T-cell (primary cell): ENCODE data around the gene SLC47A1. TPM values are rescaled to one million over a fixed set of nuclear protein-coding genes. Genes with fewer than 3 reads are reported as not detected.

Experiments
- ATAC-seq, 4 experiments: fragments of 200-7000 bp in 3 of 4; fragments of 150-1000 bp in 1 of 4; cut with Tn5 transposase; replicated peaks in 1 of 4; 1 replicate in 3 of 4; 2 replicates in 1 of 4; pipeline ENCODE4 v1.10.0; 2021; ENCODE audit warnings: moderate library complexity in 3 of 4, mild to moderate bottlenecking in 2 of 4, moderate number of reproducible peaks in 1 of 4
- CTCF ChIA-PET, 2 donors: fragments of 300-600 bp; sonication (Branson Sonifier 250); formaldehyde crosslinking; loops; one replicate each; lab custom pipeline; 2022; ENCODE audit warnings: antibody characterized with exemption in 2 of 2; lab: Charles Lee
- POLR2A ChIA-PET, 2 donors: fragments of 300-600 bp; sonication (Branson Sonifier 250); formaldehyde crosslinking; loops; one replicate each; lab custom pipeline; 2022; ENCODE audit warnings: antibody characterized with exemption in 2 of 2; lab: Charles Lee
- DNase-seq, 35 experiments: peaks; one replicate each; pipeline versions ENCODE4 v3.0.0 to v3.0.0-alpha.2; 2013 to 2023
- H3K27ac ChIP-seq: one replicate; pipeline ENCODE4 v1.5.1; 2013; ENCODE audit warnings: low read length
- H3K27me3 ChIP-seq, 2 experiments: replicated peaks in 1 of 2; 1 replicate in 1 of 2; 2 replicates in 1 of 2; pipeline versions ENCODE4 v1.6.1 to v1.7.0; 2013; ENCODE audit warnings: low read length in 1 of 2, mixed read lengths in 1 of 2; ENCODE audit not compliant: control insufficient read depth in 2 of 2, insufficient read depth in 2 of 2; ENCODE audit errors: extremely low read depth in 1 of 2
- H3K36me3 ChIP-seq, 2 donors: 1 replicate in 1 of 2; 2 replicates in 1 of 2; pipeline versions ENCODE4 v1.6.1 to v1.7.0; 2013; ENCODE audit warnings: low read length in 1 of 2; ENCODE audit not compliant: control insufficient read depth in 2 of 2, insufficient read depth in 1 of 2; ENCODE audit errors: extremely low read depth in 1 of 2
- H3K4me1 ChIP-seq, 2 experiments: 1 replicate in 1 of 2; 2 replicates in 1 of 2; pipeline versions ENCODE4 v1.6.1 to v1.7.0; 2013; ENCODE audit warnings: low read length in 2 of 2, mixed read lengths in 1 of 2; ENCODE audit not compliant: insufficient read depth in 2 of 2, control insufficient read depth in 1 of 2; ENCODE audit errors: extremely low read depth in 1 of 2
- H3K4me3 ChIP-seq, 2 donors: 1 replicate in 1 of 2; 2 replicates in 1 of 2; pipeline versions ENCODE4 v1.5.1 to v1.7.0; 2013; ENCODE audit warnings: mild to moderate bottlenecking in 2 of 2, low read length in 1 of 2, moderate library complexity in 1 of 2; ENCODE audit not compliant: control insufficient read depth in 1 of 2; ENCODE audit errors: extremely low read depth in 1 of 2
- H3K9me3 ChIP-seq: 2 replicates; pipeline ENCODE4 v1.7.0; 2013
- H3K27ac Mint-ChIP-seq, 2 donors: one replicate each; pipeline ENCODE4 v1.8.0; 2020 to 2021; ENCODE audit warnings: mild to moderate bottlenecking in 2 of 2, mixed read lengths in 2 of 2
- H3K27me3 Mint-ChIP-seq, 2 donors: one replicate each; pipeline ENCODE4 v1.8.0; 2021 to 2022; ENCODE audit warnings: mixed read lengths in 2 of 2
- H3K36me3 Mint-ChIP-seq: one replicate; pipeline ENCODE4 v1.8.0; 2021; ENCODE audit warnings: mixed read lengths
- H3K4me1 Mint-ChIP-seq, 3 donors: one replicate each; pipeline ENCODE4 v1.8.0; 2020 to 2022; ENCODE audit warnings: mixed read lengths in 3 of 3, mild to moderate bottlenecking in 1 of 3
- H3K4me3 Mint-ChIP-seq, 3 donors: one replicate each; pipeline ENCODE4 v1.8.0; 2020 to 2022; ENCODE audit warnings: mild to moderate bottlenecking in 3 of 3, mixed read lengths in 3 of 3, moderate library complexity in 3 of 3
- H3K9me3 Mint-ChIP-seq, 3 donors: one replicate each; pipeline ENCODE4 v1.8.0; 2020 to 2022; ENCODE audit warnings: mixed read lengths in 3 of 3
- WGBS: methylation state at CpG from one replicate; pipeline ENCODE4 v1.1.5; 2013; ENCODE audit warnings: missing lambda C conversion rate; ENCODE audit not compliant: insufficient coverage; 5-methylcytosine and 5-hydroxymethylcytosine counted together
- total RNA-seq, 35 experiments: library from RNA in 6 of 35; stranded (reverse) in 6 of 35; fragments of 120-200 nt in 1 of 35; gene quantifications; one replicate each; pipeline versions ENCODE4 v1.2.1 to v1.2.4 and lab custom pipeline; 2013 to 2026

Gene SLC47A1
- total RNA-seq, 5 donors from 2014 or later (not counting 1 experiment from before 2014, with no cell fraction given) = 0.10 to 0.66 (median 0.31) TPM; not detected in 1

DNA sequence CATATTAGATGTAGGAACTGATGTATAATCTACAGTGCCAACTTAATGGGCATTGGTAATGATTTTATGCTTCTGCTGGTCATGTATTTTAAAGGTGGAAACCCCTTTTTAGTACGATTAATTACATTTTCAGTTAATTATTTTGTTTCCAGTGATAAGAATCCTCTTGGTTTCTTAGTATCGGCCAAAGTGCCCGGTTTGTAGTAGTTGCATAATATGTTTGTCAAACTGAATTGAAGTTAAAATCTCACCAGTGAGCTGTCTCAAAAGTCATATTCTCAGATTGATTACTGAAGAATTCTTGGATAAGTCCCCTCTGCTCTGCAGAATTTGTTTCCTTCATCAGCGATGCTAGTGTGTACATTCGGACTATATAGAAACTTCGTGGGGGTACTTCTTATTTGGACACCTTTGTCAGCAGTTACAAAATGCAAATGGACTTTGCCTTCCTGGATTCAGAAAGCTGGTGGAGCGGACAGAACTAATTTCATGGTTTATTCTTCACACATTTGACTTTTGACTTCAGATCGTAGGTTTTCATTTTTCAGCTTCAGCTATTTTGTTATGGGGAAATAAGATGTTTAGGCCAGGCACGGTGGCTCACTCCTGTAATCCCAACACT is 28.2 kb downstream of the SLC47A1 start:
- DNase-seq = no peak
- H3K36me3 ChIP-seq = no peaks in the 10 kb centered on the region
- H3K4me1 ChIP-seq = no peaks in the 10 kb centered on the region
- no peak overlapping the region for H3K4me3 ChIP-seq
- 89% methylated on average over 4 of the region's 9 CpGs for WGBS
- POLR2A ChIA-PET = interaction anchor here in 1 of 2 donors (0.6 kb wide), 1 partner anchor 38 kb away, joined by 8 read pairs; no protein-coding TSS in a partner anchor
- H3K27ac Mint-ChIP-seq = no peak overlapping the region
- no peak for ATAC-seq
- H3K4me1 Mint-ChIP-seq = no peaks in the 10 kb centered on the region
- no peak overlapping the region for H3K4me3 Mint-ChIP-seq
- H3K9me3 ChIP-seq = no peaks in the 10 kb centered on the region
- H3K36me3 Mint-ChIP-seq = no peaks in the 10 kb centered on the region
- H3K27me3 ChIP-seq = peaks cover 0 to 18% of the 10 kb centered on the region in 2 experiments
- peaks cover 8 to 20% of the 10 kb centered on the region in 2 donors for H3K27me3 Mint-ChIP-seq
- peaks cover 0 to 4% (median 4%) of the 10 kb centered on the region in 3 donors for H3K9me3 Mint-ChIP-seq
- H3K27ac ChIP-seq = no peak overlapping the region
- CTCF ChIA-PET = no interaction called here

- Mint-ChIP-seq H3K4me1 (peaks cover 0 to 6% (median 5%) of the 10 kb centered on the region in 3 donors), H3K4me3 (no peak overlapping the region), H3K36me3 (no peaks in the 10 kb centered on the region), H3K9me3 (no peaks in the 10 kb centered on the region), H3K27me3 (peaks cover 5 to 10% of the 10 kb centered on the region in 2 donors), H3K27ac (no peak overlapping the region)
- ChIA-PET POLR2A (no interaction called here), CTCF (no interaction called here)
- Histone ChIP-seq H3K4me3 (no peak overlapping the region), H3K9me3 (no peaks in the 10 kb centered on the region), H3K27me3 (peaks cover 0 to 13% of the 10 kb centered on the region in 2 experiments), H3K36me3 (no peaks in the 10 kb centered on the region), H3K27ac (no peak overlapping the region), H3K4me1 (no peaks in the 10 kb centered on the region)
- ATAC-seq = no peak
- no peak for DNase-seq
- 94% methylated on average over 4 of the region's 15 CpGs for WGBS
Observed at GRCh38 chr17:19565817-19566575, 32.3 kb downstream of the SLC47A1 start.

- DNase-seq (no peak), ATAC-seq (no peak)
- H3K27me3 Mint-ChIP-seq = peaks cover 0 to 5% of the 10 kb centered on the region in 2 donors
- H3K4me1 Mint-ChIP-seq = peaks cover 0 to 6% (median 5%) of the 10 kb centered on the region in 3 donors
- no peaks in the 10 kb centered on the region for H3K9me3 ChIP-seq
- no peaks in the 10 kb centered on the region for H3K9me3 Mint-ChIP-seq
- H3K27me3 ChIP-seq = peaks cover 0 to 10% of the 10 kb centered on the region in 2 experiments
- H3K4me3 Mint-ChIP-seq = no peak overlapping the region
- CTCF ChIA-PET = interaction anchor here in 1 of 2 donors (0.6 kb wide), 1 partner anchor 51 kb away, joined by 8 read pairs; no protein-coding TSS in a partner anchor
- no peaks in the 10 kb centered on the region for H3K4me1 ChIP-seq
- POLR2A ChIA-PET = interaction anchor here in 1 of 2 donors (0.6 kb wide), 1 partner anchor 24 kb away, joined by 3 read pairs; no protein-coding TSS in a partner anchor
- no peak overlapping the region for H3K27ac ChIP-seq
- H3K27ac Mint-ChIP-seq = no peak overlapping the region
- no peaks in the 10 kb centered on the region for H3K36me3 Mint-ChIP-seq
- 81% methylated on average over 20 of the region's 23 CpGs for WGBS
- no peaks in the 10 kb centered on the region for H3K36me3 ChIP-seq
- H3K4me3 ChIP-seq = no peak overlapping the region
Observed at GRCh38 chr17:19567216-19568015, 33.8 kb downstream of the SLC47A1 start.

GRCh38 chr17:19568016-19568350 is 34.3 kb downstream of the SLC47A1 start:
- DNase-seq (no peak), ATAC-seq (no peak)
- Mint-ChIP-seq H3K4me3 (no peak overlapping the region), H3K27ac (no peak overlapping the region), H3K36me3 (no peaks in the 10 kb centered on the region), H3K9me3 (no peaks in the 10 kb centered on the region), H3K4me1 (peaks cover 0 to 6% (median 5%) of the 10 kb centered on the region in 3 donors), H3K27me3 (no peaks in the 10 kb centered on the region)
- no peak overlapping the region for H3K27ac ChIP-seq
- ChIA-PET POLR2A (interaction anchor here in 1 of 2 donors (0.6 kb wide), 1 partner anchor 24 kb away, joined by 3 read pairs; no protein-coding TSS in a partner anchor), CTCF (no interaction called here)
- H3K4me3 ChIP-seq = no peak overlapping the region
- H3K27me3 ChIP-seq = peaks cover 0 to 10% of the 10 kb centered on the region in 2 experiments
- H3K9me3 ChIP-seq = no peaks in the 10 kb centered on the region
- WGBS = 88% methylated on average over 1 of the region's 1 CpG
- H3K4me1 ChIP-seq = no peaks in the 10 kb centered on the region
- no peaks in the 10 kb centered on the region for H3K36me3 ChIP-seq

GRCh38 chr17:19569785-19570543 is 36.3 kb downstream of the SLC47A1 start:
- Histone ChIP-seq H3K4me3 (no peak overlapping the region), H3K27me3 (peaks cover 0 to 10% of the 10 kb centered on the region in 2 experiments), H3K4me1 (no peaks in the 10 kb centered on the region), H3K9me3 (no peaks in the 10 kb centered on the region), H3K27ac (no peak overlapping the region), H3K36me3 (no peaks in the 10 kb centered on the region)
- CTCF ChIA-PET = interaction anchor here (0.6 to 0.7 kb wide), 3 partner anchors 19 to 229 kb away, joined by 3 to 6 read pairs (median 3); no protein-coding TSS in a partner anchor
- H3K4me1 Mint-ChIP-seq = peaks cover 0 to 6% (median 5%) of the 10 kb centered on the region in 3 donors
- DNase-seq = no peak
- H3K9me3 Mint-ChIP-seq = no peaks in the 10 kb centered on the region
- no peaks in the 10 kb centered on the region for H3K36me3 Mint-ChIP-seq
- no peak overlapping the region for H3K27ac Mint-ChIP-seq
- WGBS = 81% methylated on average over 2 of the region's 3 CpGs
- POLR2A ChIA-PET = no interaction called here
- no peak for ATAC-seq
- H3K4me3 Mint-ChIP-seq = no peak overlapping the region
- H3K27me3 Mint-ChIP-seq = peaks cover under 1 to 4% of the 10 kb centered on the region in 2 donors
